NT2/D1 (cell line): Measurements from ENCODE around the gene TRIM40.
"Not testable (repeated sequence)": the region's sequence is repeated elsewhere in the genome, so short reads cannot be mapped to it uniquely, and the experiment has no call there.

Experiments
- DNase-seq: peaks from one replicate; pipeline ENCODE4 v3.0.0-alpha.2; 2011; ENCODE audit warnings: low read depth, low spot score
- H3K27me3 ChIP-seq: 2 replicates; pipeline ENCODE4 v1.6.0; 2011; ENCODE audit warnings: mild to moderate bottlenecking; ENCODE audit not compliant: insufficient read length, insufficient read depth
- H3K36me3 ChIP-seq: 2 replicates; pipeline ENCODE4 v1.6.1; 2011; ENCODE audit warnings: mild to moderate bottlenecking, low read length, mixed read lengths; ENCODE audit not compliant: insufficient read depth, insufficient read length
- H3K4me1 ChIP-seq: 2 replicates; pipeline ENCODE4 v1.5.1; 2011; ENCODE audit not compliant: insufficient read depth, insufficient read length
- H3K4me3 ChIP-seq: 2 replicates; pipeline ENCODE4 v1.5.1; 2011; ENCODE audit warnings: low read depth; ENCODE audit not compliant: insufficient read length
- H3K9ac ChIP-seq: 2 replicates; pipeline ENCODE4 v1.6.0; 2011; ENCODE audit warnings: low read depth; ENCODE audit not compliant: insufficient read length
- H3K9me3 ChIP-seq: 2 replicates; pipeline ENCODE4 v1.5.1; 2011; ENCODE audit warnings: mild to moderate bottlenecking, low read length; ENCODE audit not compliant: insufficient read depth
- SUZ12 ChIP-seq: IDR thresholded peaks from 2 replicates; pipeline ENCODE4 v1.6.1; 2011; ENCODE audit not compliant: insufficient read length, insufficient read depth; ENCODE audit errors: extremely low read depth
- YY1 ChIP-seq: IDR thresholded peaks from 2 replicates; pipeline ENCODE4 v1.6.1; 2011; ENCODE audit not compliant: insufficient read length, insufficient read depth
- ZNF274 ChIP-seq: IDR thresholded peaks from 2 replicates; pipeline ENCODE4 v1.6.1; 2011; ENCODE audit warnings: mild to moderate bottlenecking, low read depth, low read length

Gene TRIM40

GRCh38 chr6:30163918-30164654 lies 28.1 kb downstream of the TRIM40 start:
- Histone ChIP-seq H3K4me1 (peaks cover 5% of the 10 kb centered on the region), H3K36me3 (no peaks in the 10 kb centered on the region), H3K4me3 (no peak overlapping the region), H3K9me3 (no peaks in the 10 kb centered on the region), H3K27me3 (no peaks in the 10 kb centered on the region), H3K9ac (no peak overlapping the region)
- no peak for DNase-seq
- TF ChIP-seq SUZ12: no peak
- TF ChIP-seq ZNF274: no peak
- TF ChIP-seq YY1: no peak

- DNase-seq: no peak
- no peaks in the 10 kb centered on the region for H3K36me3 ChIP-seq
- no peaks in the 10 kb centered on the region for H3K9me3 ChIP-seq
- H3K27me3 ChIP-seq: no peaks in the 10 kb centered on the region
- no peak overlapping the region for H3K9ac ChIP-seq
- H3K4me1 ChIP-seq: peaks cover 5% of the 10 kb centered on the region
- no peak for TF ChIP-seq SUZ12
- TF ChIP-seq ZNF274: no peak
- TF ChIP-seq YY1: no peak
- no peak overlapping the region for H3K4me3 ChIP-seq
These were observed 28.8 kb downstream of the TRIM40 start for GRCh38 chr6:30164714-30165113.

DNA sequence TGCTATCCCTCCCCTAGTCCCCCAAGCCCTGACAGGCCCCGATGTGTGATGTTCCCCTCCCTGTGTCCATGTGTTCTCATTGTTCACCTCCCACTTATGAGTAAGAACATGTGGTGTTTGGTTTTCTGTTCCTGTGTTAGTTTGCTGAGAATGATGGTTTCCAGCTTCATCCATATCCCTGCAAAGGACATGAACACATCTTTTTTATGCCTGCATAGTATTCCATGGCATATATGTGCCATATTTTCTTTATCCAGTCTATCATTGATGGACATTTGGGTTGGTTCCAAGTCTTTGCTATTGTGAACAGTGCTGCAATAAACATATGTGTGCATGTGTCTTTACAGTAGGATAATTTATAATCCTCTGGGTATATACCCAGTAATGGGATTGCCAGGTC lies 29.3 kb downstream of the TRIM40 start:
- not testable (repeated sequence) for H3K27me3 ChIP-seq, DNase-seq, H3K9ac ChIP-seq, H3K4me3 ChIP-seq, H3K9me3 ChIP-seq, H3K4me1 ChIP-seq, H3K36me3 ChIP-seq

GRCh38 chr6:30167101-30167500 lies 31.2 kb downstream of the TRIM40 start:
- no peak for DNase-seq
- no peak overlapping the region for H3K4me3 ChIP-seq
- H3K9ac ChIP-seq: no peak overlapping the region
- H3K36me3 ChIP-seq: no peaks in the 10 kb centered on the region
- H3K4me1 ChIP-seq: peaks cover 5% of the 10 kb centered on the region
- H3K9me3 ChIP-seq: no peaks in the 10 kb centered on the region
- H3K27me3 ChIP-seq: no peaks in the 10 kb centered on the region
- TF ChIP-seq SUZ12 (no peak), YY1 (no peak), ZNF274 (no peak)

DNA sequence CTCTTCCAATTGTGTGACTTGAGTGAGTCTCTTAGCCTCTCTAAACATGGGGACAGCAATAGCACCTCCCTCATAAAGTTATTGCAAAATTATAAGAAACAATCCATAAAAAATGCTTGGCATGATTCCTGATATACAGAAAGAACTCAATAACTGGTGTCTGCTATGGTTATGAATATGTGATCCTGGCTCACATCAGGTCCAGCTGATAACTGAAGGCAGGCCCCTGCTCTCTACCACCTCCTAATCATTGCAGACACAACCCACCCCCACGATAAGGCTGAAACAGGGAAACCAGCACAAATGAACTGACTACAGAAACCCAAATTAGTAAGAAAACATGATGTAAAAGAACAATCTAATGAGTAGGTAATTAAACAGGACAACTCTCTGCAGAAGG lies 32.8 kb downstream of the TRIM40 start:
- no peak for DNase-seq
- TF ChIP-seq SUZ12: no peak
- no peaks in the 10 kb centered on the region for H3K36me3 ChIP-seq
- H3K4me1 ChIP-seq: no peaks in the 10 kb centered on the region
- H3K9me3 ChIP-seq: no peaks in the 10 kb centered on the region
- H3K27me3 ChIP-seq: no peaks in the 10 kb centered on the region
- no peak overlapping the region for H3K9ac ChIP-seq
- H3K4me3 ChIP-seq: no peak overlapping the region

DNA sequence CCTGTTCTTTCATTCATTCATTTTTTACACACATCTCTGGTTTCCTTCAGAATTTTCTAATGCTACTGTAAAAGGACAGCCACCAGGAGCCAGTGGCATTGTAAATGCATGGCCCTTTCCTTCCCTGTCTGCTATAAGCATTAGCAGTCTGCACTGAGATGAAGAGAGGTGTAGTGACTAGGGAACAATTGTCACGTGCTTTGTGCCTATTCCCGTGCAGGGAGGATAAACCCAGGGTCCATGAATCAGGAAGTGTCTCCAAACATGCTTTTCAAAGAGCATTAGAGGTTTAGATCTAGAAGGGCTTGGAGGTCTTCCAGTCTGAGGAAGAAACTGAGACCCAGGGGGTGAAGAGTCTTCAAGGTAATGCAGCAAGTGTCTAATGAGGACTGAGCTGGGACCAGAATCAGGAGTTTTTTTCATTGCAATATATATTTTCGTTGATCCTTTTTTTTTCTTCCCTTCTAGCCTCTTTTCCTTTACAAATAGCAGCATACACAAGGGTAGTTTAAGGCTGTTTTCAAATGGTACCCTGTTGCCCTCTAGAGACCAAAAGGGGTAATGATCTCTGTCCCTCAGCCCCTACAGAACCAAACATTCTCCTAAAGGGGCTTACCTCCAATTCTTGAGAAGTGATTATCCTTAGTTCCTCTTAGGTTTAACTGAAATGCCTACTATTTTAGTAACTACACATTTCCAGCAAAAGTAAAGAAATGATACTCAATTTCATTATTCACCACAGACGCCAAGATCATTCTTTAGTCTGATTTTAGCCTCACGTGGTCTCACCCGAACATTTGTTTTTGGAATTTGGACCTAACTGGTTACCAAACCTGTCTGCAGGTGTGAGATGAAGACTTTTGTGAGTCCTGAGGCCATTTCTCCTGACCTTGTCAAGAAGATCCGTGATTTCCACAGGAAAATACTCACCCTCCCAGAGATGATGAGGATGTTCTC lies 34.0 kb downstream of the TRIM40 start:
- Histone ChIP-seq H3K4me3 (no peak overlapping the region), H3K9ac (no peak overlapping the region), H3K36me3 (no peaks in the 10 kb centered on the region), H3K9me3 (no peaks in the 10 kb centered on the region), H3K27me3 (no peaks in the 10 kb centered on the region), H3K4me1 (no peaks in the 10 kb centered on the region)
- no peak for TF ChIP-seq YY1
- TF ChIP-seq SUZ12: no peak
- TF ChIP-seq ZNF274: no peak
- DNase-seq: peak; percentile 33

GRCh38 chr6:30171677-30172471 lies 35.9 kb downstream of the TRIM40 start:
- no peaks in the 10 kb centered on the region for H3K27me3 ChIP-seq
- TF ChIP-seq YY1: no peak
- no peak for TF ChIP-seq ZNF274
- TF ChIP-seq SUZ12: no peak

More at GRCh38 chr6:30171677-30172471, 35.9 kb downstream of the TRIM40 start:
- Histone ChIP-seq H3K9me3 (no peaks in the 10 kb centered on the region), H3K9ac (no peak overlapping the region), H3K4me3 (no peak overlapping the region), H3K36me3 (no peaks in the 10 kb centered on the region), H3K4me1 (no peaks in the 10 kb centered on the region)
- DNase-seq: no peak
